ENCODE measurements around the gene CCL19.

Gene CCL19

GRCh38 chr9:34659592-34660253 lies 31.4 kb downstream of the CCL19 start:
- DNase-seq: no peak

GRCh38 chr9:34658461-34658860 lies 32.6 kb downstream of the CCL19 start:
- DNase-seq: no peak

DNA sequence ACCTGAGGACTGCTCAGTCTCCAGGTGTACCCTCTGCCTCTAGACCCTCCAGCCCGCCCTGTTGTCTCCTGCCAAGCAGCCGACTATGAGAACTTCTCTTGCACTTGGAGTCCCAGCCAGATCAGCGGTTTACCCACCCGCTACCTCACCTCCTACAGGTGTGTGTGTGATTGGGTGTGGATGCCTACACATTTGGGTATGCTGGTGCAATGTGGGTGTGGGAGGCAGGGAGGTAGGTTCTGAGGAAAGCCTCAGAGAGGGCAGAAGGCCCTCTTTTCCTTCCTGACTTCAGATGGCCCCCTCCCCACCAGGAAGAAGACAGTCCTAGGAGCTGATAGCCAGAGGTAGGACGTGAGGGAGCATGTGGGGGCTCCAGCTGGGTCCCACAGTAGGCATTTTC lies 34.1 kb downstream of the CCL19 start:
- DNase-seq: no peak

GRCh38 chr9:34655394-34655793 lies 35.7 kb downstream of the CCL19 start:
- DNase-seq: no peak

- DNase-seq: no peak
Observed at GRCh38 chr9:34654323-34655051, 36.6 kb downstream of the CCL19 start.

- no peak for DNase-seq
Observed at GRCh38 chr9:34653151-34654072, 37.7 kb downstream of the CCL19 start.

DNA sequence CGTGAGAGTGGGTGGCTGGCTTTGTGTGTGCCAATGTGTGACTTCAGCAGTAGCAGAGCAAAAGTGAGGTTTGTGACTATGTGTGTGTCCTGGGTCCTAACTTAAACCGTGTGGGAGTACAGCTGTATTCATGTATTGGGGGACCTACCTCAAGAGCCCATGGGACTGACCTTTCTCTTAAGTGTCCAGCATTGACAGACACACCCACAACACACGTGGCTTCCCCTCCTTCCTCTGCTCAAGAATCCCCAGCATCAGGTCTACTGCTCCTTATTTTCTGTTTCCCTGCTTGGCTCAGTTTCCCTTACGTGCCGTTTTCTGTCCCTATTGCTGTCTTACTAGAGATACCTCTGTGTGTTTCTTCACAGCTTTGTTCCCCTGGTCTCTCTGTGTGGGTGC lies 38.5 kb downstream of the CCL19 start:
- no peak for DNase-seq

DNA sequence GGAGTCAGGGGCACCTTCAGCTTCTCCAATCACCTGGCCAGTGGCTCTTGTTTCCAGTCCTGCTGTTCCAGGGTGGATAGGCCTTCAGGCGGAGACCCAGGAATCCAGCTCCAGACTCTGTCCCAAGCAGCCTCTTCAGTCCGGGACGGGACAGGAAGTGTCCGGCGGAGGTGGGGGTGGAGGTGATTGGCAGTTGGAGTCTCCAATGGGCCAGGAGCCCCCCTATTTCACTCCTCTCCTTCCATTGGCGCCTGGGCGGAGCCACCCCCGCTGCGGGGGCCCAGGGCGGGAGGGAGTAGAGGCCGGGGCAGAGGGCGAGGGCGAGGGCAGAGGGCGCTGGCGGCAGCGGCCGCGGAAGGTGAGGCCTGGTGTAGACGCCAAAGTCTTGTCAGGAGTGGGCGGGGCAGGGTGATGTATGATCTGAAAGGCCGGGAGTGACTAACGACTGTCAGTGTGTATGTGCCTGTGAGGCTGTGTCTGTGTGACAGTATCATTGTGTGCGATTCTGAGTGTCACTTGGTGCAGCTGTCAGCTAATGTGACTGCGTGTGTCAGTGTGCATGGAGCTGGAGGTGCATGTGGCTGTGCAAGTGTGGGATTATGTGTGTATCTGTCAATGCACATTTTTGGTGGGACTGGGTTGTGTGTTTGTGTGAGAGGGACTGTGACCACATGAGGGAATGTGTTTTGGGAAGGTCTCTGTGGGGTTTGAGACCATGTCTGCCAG lies 39.0 kb downstream of the CCL19 start, which contains the start of gene IL11RA:
Gene IL11RA (plus strand): TSS at position 310 of the 726 bp plus-strand sequence. CDS start 3,033 bp downstream, outside the sequence.
- DNase-seq: no peak

DNA sequence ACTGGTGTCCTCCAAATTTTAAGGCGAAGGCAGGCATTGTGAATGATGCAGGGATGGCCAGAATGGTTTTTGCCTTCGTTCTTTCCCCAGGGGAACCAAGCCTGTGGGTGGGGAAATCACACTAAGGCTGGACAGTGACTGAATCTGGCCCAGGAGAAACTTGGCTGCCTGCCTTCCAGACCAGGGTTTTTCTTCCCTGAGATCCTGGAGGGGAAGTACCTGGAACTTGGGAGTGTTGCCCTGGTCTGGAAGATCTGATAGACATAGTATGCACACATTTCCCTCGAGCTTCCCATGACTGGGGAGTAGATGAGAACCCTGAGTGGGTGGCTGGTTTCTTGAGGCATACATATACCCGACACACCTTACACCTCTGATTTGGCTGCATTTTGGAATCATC lies 39.8 kb downstream of the CCL19 start:
- DNase-seq: no peak

DNA sequence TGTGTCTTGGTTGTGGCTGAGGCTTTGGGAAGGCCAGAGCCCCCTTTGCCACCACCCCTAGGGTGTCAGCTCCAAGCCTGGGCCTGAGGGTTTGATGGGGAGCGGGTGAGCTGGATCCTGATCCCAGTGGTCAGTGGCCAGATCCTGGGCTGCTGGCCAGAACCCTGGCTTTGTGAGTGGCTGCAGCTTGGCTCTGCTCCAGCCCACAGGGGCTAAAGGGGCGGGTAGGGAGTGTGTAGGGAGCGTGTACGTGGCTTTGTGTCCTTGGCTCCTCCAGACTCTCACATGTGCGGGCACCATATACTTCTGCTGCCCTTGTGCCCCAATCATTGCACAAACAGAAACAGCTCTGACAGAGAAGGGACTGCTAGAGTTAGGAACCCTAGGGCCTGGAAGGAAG lies 40.3 kb downstream of the CCL19 start:
- no peak for DNase-seq

GRCh38 chr9:34648673-34649072 lies 42.4 kb downstream of the CCL19 start:
- no peak for DNase-seq

DNA sequence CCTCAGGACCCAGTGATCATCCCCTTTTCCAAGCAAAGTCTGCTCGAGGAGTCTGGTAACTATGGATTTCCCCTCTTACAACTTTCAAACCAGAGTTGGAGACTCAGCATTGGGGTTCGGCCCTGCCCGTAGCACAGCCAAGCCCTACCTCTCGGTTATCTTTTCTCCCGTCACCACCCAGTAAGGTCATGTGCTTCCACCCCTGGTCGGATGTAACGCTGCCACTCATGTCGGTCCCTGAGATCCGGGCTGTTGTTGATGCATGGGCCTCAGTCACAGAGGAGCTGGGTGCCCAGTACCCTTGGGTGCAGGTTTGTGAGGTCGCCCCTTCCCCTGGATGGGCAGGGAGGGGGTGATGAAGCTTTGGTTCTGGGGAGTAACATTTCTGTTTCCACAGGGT lies 43.4 kb downstream of the CCL19 start:
- no peak for DNase-seq

- DNase-seq: no peak
Observed at GRCh38 chr9:34647084-34647403, 44.0 kb downstream of the CCL19 start.

DNA sequence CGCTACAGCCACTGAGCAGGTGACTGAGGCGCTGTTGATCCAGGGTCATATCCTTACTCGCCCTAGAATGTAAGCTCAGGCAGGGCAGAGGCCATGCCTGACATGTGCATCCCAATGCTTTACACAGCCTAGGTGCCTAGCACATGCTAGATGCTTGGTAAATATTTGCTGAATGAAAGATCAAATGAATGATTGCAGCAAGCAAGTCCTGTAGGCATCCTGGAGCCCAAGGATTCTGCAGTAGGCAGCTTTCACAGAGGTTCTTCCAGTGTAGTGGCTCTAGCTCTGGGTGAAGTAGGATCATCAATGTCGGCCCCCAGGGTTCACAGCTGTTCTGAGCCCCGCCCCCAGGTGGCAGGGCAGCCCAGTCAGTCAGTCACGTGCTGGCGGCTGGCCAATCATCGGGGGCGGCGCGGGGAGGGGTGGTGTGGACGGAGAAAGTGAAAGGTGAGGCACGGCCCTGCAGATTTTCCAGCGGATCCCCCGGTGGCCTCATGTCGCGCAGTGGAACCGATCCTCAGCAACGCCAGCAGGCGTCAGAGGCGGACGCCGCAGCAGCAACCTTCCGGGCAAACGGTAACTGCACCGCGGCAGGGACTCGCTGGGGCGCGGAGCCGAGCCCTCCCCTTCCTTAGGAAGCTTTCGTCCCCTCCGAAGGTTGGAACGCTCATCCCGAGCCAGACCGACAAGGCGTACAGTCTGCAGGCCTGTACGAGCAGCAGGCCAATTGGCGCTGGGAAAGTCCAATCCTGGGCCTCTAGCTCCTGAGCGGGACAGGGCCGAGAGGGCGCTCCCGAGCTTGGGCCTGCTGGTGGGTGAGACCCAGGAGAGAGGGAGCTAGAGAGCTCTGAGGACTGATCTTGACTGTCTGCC lies 44.6 kb downstream of the CCL19 start, which contains the start of gene GALT:
Gene GALT (plus strand): TSS at position 465 of the 873 bp plus-strand sequence. CDS start 30 bp downstream, at position 495.
- DNase-seq: peak; percentile 37

DNA sequence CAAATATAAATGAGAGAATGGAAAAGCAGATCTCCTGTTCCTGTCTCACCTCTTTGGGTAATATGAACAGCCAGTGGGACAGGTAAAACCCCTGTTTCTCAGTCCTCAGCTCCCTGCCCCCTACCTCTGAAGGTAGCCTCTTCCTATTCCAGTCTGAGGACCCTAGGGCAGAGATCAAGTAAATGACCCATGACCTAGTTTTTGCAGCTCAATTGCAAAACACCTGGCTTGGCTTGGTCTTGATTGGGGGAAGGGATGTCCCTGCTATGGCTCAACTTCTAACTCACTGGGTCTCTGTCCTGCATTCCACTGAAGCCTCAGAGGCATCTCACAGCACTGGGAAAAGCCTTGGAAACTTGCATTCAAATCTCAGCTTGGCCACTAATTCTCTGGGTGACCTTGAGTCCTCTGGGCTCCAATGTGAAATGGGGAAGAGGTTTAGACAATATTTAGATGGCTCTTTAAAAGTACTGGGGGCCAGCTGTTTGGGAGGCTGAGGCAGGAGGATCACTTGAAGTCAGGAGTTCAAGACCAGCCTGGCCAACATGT lies 46.2 kb downstream of the CCL19 start:
- DNase-seq: no peak

DNA sequence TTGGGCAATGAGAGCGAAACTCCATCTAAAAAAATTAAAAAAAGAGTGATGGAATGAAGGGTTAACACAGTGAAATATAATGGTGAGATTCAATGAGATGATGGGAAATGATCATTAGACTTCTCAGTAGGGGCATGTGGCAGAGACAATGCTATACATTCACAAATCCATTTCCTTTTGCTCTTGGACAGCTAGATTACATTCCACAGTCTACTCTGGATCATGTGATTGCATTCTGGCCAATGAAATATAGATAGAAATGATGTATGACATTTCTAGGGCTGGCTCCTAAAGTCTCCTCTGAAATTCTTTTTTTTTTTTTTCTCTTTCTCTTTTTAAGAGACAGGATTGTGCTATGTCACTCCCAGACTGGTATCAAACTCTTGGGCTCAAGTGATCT lies 48.4 kb downstream of the CCL19 start:
- no peak for DNase-seq

All from NCI-H1436 treated with DMSO at 0.1 percent for 48 hours (cell line).